Epithelial cell of prostate (primary cell): ENCODE results near the gene DGCR8.

ENCODE experiments used
- DNase-seq: peaks from one replicate; pipeline ENCODE4 v3.0.0-alpha.2; 2011; ENCODE audit warnings: low read depth, low spot score
- H3K27ac ChIP-seq: fragments of 450-650 bp; 2 replicates; pipeline ENCODE4 v1.5.1; 2017; ENCODE audit warnings: mild to moderate bottlenecking

DGCR8 gene

DNA sequence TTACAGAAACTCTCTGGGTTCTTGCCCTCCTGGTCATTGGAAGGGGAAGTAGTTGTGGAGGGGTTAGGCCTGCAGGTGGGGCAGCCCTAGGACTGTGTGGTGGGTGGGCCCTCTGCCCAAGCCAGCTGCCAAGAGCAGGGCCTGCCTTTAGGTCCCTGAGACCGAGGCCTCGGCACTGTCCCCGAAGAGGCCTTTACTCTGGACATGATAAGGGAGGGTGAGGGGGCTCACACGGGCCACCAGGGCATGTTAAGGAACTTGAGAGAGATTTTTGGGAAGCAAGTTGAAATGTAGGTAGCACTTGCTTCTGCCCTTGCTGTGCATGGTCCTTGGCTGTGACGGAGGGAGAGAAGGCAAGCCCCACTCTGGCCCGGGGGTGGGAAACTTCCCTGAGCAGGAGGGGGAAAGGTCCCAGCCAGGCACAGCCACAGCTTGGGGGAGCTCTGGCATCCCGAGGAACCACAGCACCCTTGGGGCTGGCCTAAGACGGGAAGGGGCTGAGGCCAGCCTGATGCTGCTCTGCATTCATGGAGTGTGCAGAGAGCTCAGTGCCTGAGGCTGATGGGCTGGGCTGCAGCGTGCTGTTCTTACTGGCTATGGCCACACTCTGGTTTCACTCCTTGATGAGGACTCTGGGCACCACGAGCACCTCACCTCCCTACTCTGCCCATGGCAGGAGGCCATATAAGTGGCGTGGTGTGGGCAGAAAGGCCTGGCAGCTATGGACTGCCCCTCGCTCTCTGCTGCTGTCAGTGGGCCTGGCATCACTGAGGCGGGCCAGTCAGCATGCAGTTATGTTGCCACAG lies 28.1 kb downstream of the DGCR8 start:
- H3K27ac ChIP-seq, result no peak overlapping the region
- DNase-seq, result no peak

DNA sequence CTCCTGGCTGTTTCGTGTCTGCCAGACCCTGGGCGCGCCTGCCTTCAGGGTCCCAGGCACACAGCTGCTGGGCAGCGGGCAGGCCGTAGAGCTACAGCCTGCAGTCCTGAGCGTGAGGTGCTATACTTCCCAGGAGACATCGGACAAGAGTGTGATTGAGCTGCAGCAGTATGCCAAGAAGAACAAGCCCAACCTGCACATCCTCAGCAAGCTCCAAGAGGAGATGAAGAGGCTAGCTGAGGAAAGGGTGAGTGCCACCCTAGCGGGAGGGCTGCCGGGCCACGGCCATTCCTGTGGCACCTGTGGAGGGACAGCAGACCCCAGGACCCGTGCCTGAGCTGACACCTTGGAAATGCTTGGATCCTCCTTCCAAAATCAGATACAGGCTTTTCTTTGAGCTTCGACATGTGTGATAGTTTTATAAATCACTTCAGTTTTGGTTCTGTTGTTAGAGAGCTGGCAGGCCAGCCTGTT lies 28.8 kb downstream of the DGCR8 start:
- no peak for DNase-seq

DNA sequence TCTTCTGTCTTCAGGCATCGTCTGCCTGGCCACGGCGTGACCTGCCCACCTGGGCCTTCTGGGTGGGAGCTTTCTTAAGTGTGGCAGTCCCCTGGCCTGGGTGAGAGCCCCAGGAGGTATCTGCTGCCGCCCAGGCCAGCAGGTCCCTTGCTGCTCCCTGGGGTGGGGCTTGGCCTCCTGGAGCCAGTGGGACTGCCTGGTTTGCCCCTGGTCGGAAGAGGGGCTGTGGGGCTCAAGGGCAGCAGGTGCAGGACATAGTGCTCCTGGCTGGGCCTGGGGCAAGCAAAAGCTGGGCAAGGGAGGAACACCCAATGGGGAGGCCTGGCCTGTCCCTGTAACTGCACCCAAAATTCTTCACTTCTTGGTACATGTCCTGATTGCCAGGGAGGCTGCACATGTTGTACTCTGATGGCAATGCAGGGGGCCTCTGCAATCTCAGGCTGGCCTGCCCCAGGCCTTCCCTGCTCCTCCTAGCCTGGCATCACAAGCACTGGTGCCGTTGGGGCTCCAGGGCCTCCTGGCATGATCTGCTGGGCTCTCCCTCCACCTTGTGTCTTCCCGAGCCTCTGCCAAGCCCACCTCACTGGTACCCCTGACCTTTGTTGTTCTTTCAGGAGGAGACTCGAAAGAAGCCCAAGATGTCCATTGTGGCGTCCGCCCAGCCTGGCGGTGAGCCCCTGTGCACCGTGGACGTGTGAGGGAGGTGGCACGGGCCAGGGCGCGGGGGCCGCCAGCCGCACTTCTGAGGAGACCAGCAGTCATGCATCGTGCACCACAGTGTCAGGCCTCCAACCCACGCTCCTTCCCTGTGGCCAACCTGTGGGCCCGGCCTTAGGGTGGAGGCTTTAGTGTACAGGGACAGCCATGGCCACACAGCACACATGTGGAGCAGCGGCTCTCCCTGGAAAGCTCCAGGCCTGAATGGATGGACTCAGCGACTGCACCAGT lies 29.6 kb downstream of the DGCR8 start:
- no peak for DNase-seq
- no peak overlapping the region for H3K27ac ChIP-seq

More for the DNA sequence above, 28.8 kb downstream of the DGCR8 start:
- no peak overlapping the region for H3K27ac ChIP-seq

DNA sequence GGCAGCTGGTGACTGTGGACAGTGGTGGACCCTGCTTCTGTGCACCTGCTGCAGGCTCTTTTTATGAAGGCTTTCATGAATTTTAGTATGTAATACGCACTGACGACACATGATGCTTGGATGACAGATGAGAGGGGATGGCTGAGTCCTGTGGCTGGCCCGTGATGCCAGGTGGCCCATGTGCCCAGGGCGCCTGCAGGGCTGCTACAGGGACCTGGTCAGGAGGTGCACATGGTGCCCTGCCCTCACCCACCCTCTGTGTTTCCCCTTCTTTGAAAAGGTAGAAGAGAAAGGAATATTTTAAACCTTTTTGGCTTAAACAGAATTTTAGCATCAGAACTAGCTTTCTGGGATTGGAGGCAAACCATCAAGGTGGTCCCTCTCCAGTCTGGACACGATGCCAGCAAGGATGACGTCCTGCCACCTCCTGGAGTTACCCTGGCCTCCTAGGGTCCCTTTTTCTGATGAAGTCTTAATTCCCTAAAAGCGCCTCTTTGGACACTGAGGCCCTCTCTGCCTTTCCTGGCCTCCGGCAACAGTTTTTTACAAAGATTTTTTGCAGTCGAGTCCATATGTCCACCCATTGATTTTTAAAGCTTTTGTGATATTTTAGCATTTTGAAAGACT lies 30.4 kb downstream of the DGCR8 start:
- DNase-seq, result no peak
- no peak overlapping the region for H3K27ac ChIP-seq

DNA sequence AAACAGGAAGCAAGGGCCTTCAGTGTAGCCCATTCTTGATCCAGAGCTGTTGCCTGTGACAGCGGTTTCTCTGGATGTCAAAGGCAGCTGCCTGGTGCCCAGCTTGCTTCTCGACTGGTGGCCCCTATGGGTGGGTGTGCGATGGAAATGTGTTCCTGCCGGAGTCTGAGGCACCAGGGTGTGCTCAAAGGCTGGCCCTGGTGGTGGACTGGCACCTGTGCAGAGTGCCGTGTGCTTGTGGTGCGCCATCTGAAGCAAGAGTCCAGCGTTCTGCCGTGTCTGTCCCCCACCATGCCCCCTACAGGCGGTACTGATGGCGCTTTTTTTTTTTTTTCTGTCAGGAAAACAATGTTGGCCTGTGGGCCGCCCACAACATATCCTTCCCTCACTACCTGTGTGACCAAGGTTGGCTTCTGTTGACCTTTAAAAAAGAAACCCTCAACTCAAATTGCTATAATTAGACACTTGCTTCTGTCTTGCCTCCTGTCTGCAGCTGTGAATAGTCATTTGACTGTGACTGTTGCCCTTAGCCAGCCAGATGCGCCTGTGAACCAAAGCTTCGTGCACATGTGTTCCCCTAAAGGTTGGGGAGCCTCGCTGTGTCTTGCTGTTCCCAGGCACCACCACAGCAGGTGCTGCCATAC lies 31.1 kb downstream of the DGCR8 start:
- no peak overlapping the region for H3K27ac ChIP-seq
- no peak for DNase-seq

DNA sequence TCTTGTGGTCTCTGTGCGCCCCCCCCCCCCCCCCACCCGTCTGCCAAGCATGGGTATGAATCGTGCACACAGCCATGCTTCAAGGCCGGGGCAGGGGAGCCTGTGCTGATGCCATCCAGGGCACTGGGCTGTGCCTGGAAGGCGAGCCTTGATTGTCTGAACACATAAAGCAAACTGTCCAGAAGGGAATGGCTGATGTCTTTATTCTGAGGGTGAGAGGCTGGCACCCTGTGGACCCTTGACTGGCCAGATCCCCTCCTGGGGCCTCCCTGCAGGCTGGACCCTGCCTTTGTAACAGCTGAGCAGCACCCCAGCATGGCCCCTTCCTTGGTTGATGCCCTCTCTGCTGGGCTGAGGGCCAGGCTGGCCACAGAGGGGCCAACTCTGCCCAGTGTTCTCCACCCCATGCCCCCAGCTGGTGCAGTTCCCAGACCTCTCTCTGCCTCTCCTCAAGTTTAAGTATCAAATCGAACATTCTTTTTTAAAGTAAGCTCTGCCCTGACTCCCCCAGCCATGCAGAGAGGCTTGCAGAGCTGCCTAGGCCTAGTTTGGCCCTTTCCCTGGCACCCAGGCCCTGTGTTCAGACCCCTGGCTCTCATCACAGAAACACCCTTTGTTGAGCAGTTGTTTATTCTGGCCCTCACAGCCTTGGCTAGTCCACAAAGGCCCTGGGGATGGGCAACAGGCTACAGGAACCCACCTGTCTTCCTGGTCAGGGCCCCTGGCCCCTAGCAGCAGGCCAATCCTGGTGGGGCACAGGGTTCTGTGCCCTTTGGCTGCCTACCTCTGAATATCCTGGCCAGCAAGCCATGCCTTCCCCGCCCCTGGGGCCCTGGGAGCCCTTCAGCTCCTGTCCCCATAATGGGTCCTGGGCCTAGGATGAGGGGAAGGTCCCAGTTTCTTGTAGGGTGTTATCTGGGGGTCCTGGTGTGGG lies 31.9 kb downstream of the DGCR8 start:
- DNase-seq, result no peak
- H3K27ac ChIP-seq, result no peak overlapping the region

DNA sequence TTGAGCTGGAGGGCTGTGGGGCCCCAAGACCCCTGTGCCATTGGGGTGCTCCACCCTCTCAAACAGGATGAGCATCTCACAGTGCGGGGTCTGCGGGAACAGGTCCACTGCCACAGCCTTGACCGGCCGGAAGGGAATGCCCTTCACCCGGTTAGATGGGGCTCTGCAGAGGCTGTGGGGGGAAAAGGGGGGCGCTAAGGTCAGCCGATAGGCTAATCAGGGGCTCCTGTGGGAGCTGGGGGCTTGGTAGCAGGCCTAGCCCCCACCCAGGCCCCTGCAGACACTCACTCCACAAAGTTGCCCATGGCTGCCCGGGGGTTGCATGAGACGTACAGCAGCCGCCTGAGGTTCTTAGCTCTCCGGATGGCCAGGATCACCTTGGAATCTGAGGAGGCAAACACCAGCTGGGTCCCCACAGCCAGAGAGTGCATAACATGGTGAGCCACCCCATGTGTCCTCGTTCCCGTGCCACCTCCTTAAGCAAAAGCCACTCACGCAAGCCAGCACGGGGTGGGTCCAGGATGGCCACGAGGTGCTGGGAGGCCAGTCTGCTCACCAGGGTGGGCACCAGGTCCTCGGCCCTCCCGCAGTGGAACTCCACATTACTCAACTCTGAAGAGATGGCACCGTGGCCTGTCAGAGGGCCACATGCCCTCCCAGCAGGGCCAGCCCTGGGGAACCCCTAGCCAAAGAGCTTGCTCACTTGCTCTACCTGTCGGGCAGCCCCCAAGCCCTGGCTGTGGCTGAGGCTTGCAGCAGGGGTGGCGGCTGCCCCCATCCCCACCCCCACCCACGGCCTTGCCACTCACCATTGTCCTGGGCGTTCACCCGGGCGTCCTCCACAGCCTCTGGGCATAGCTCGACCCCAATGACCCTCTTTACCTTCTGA lies 32.8 kb downstream of the DGCR8 start:
- no peak for DNase-seq
- no peak overlapping the region for H3K27ac ChIP-seq

DNA sequence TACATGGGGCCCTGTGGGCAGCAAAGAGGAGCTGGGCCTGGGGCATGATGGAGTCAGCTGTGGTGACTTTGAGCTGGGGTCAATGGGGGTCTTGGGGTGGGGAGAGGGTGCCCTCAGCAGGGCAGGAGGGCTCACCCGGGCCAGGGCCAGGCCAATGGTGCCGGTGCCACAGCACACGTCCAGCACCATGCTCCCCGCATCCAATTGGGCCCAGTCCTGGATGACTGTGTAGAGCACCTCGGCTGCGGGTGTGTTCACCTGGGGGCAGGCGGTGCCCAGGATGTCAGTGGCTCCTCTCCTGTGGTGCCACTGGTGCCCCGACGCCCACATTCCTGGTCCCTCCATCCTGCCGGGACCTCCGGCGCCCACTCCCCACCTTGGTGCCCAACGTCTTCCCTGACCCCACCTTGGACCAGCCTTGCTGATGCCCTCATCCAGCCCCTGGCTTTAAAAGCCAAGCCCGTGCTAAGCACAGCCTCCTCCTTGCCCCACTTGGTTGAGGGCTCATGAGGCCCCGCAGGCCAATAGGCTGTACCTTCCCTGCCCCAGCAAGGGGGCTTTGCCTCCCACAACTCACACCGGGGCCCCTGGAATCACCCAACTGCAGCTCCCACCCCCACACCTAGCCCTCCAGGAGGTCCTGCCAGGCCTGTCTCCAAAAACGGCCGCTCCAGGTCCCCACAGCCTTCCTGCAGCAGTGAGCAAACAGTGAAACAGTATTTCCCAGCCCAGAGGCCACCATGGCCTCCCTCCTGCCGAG lies 33.7 kb downstream of the DGCR8 start:
- no peak overlapping the region for H3K27ac ChIP-seq
- no peak for DNase-seq

DNA sequence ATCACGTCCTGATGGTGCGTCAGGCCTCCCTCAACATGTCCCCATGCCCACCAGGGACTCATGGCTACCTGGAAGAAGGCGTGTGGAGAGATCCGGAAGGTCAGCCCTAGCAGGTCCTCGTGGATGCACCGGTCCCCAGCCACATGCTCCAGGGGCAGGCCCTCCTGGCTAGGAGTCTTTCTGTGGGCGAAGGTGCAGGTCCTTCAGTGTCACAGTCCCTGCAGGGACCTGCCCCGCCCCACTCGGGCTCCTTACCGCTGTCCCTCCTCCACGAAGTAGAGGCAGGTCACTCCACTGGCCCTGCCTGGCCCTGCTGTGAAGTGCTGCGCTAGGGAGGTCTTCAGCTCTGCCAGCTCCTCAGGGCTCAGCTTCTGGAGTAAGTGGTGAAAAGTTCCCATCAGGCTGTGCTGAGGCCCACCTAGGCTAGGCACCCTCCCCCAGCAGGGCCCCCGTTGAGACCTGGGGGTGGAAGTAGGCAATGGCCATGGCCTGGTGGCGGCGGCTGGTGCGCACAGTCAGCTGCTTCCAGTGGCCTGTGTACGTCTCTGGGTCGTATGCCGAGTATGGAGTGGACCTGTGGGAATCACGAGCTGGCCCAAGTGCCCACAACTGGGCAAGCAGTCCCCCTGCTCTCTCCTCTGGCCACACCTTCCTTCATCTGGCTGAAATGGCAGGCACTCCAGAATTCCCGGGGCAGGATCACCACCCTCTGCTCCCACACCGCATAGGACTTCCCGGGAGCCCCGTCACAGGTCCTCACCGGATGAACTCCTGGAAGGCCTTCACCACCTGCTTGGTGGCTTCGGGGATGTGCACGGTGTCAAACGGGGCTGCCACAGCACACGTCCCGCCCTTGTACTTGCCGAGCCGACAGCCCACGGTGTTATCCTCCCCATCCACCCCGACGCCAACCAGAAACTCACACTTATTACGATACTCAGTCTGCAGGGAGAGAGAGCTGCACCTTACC lies 34.8 kb downstream of the DGCR8 start:
- DNase-seq, result no peak
- no peak overlapping the region for H3K27ac ChIP-seq

DNA sequence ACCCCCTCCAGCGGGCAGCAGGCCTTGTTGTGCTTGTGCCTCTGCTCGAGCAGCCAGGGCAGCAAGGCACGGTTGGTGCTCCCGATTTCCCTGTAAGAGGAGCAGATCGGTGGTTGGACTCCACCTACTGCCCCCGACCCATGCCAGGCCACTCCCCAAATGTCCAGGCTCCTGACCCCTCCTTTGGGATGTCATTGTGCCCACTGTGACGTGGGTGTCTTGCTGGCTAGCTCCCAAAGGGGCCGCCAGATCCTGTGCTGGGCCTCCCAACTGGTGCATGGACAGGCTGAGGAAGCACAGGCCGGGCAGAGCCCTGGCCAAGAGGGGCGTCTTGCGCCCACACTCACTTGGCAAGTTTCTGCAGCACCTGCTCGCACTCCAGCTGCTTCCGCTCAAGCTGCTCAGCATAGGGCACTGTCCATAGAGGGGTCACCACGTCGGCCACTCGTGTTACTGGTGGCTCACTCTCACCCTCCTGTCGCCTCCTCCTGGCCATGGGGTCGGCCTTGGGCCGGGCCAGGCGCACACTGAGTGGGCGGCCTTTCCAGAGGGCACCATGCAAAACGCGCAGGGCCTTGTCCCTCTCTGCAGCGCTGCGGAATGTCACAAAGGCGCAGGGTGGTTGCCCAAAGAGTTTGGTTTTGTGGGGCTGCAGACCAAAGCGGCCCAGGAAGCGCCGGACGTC lies 35.8 kb downstream of the DGCR8 start, which contains the start of gene RANBP1:
RANBP1 (plus strand) TSS at position 414 of the 685 bp plus-strand sequence; CDS start at position 495, 81 bp downstream.
- no peak for DNase-seq
- peak within 1 kb of the TSS; percentile 67 for H3K27ac ChIP-seq

DNA sequence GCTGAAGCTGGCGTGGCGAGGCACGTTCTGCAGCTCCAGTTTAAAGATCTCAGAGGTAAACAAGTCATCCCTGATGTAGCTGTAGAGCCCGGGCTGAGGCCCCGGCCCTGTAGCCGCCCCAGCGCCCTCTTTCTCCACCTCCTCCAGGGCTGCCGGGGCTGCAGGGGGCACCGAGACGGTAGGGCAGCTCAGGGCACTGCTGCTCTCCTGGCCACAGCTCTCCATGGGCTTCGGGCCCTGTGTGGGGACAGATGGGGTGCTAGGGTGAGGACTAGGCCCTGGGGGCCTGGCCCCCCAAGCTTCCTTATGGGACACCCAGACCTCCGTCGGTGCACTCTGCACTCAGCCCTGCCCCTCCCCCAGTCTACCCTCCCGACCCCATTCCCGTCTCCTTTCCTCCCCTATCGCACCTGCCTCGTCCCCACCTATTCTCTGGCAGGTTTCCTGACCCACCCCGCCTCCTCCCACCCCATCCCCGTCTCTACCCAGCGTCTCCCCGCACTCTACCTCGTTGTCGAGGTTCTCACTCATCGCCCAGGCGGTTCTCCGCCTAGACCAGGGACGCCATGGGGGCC lies 36.4 kb downstream of the DGCR8 start:
- no peak for DNase-seq

DNA sequence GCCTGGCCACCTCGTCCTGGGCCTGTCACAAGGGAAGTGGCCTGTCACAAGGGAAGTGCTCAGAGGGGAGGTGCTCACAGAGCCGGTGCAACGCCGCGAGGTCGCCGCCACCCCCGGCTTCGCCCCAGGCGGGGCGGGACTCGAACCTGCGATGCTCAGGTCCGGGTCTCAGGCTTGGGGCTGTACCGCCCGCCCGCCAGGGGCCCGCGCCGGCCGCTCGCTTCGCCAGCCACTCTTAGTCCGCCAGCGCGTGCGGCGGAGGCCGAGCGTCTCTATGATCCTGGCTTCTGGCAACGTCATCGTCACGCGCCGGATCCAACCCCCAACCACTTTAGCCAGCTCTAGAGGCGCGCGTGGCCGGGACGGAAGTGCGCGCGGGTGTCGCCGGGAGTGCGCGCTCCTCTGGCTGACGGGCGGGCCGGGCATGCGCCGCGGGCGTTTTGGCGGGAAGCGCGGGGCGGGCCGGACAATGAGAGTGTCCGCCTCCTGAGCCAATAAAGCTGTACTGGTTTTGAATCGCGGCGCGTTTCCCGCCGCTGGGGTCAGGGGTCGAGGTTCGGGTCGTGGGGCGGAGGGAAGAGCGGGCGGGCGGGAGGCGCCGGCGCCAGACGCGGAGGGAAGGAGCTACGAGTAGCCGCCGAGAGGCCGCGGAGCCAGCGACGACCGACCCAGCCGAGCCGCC lies 37.1 kb downstream of the DGCR8 start, which contains the start of gene TRMT2A:
TRMT2A (minus strand) TSS at position 276 of the 682 bp plus-strand sequence. CDS start 320 bp downstream, outside the sequence.
- peak within 1 kb of the TSS; percentile 67 for H3K27ac ChIP-seq
- DNase-seq, result peak; percentile 91

More for the DNA sequence above, 36.4 kb downstream of the DGCR8 start:
- peak overlapping the region; percentile 67 for H3K27ac ChIP-seq

DNA sequence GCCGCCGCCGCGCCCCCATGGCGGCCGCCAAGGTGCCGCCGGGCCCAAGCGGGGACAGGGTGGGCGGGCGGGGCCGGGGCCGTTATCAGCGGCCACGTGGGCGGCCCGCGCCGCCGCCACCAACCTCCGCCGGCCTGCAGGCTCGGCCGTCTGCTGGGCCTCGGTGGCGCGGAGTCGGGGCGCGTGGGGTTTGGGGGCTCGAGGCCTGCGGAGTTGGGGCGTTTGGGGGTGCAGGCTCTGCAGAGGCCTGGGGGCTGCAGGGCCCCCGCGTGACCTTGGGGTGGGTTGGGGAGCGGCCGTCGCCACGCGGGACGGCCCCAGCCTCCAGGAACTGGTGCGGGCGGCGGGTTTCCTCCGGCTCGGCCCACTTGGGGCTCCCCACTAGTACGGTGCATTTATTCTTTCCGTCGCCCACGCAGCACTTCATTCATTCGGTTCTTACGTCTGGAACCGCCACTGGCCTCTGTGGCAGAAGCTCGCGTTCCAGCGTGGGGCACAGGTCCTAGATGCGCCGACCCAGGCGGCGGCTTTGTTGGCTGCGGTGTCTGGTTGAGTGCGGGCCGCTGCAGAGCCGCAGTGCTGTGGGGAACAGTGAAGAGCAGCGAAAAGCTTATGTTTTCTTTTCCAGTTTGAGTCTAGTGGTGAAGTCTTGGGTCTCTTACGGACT lies 37.7 kb downstream of the DGCR8 start:
- H3K27ac ChIP-seq, result peak overlapping the region; percentile 67
- DNase-seq, result no peak
